NCI-H2196 (cell line): ENCODE data around the gene ABHD1.
A peak's percentile ranks its signal among the peaks of the same experiment; 100 is the strongest.

Experiments
- DNase-seq: peaks from one replicate; lab custom pipeline; 2025; ENCODE audit not compliant: unreplicated experiment; lab: John Stamatoyannopoulos, UW

Gene ABHD1

DNA sequence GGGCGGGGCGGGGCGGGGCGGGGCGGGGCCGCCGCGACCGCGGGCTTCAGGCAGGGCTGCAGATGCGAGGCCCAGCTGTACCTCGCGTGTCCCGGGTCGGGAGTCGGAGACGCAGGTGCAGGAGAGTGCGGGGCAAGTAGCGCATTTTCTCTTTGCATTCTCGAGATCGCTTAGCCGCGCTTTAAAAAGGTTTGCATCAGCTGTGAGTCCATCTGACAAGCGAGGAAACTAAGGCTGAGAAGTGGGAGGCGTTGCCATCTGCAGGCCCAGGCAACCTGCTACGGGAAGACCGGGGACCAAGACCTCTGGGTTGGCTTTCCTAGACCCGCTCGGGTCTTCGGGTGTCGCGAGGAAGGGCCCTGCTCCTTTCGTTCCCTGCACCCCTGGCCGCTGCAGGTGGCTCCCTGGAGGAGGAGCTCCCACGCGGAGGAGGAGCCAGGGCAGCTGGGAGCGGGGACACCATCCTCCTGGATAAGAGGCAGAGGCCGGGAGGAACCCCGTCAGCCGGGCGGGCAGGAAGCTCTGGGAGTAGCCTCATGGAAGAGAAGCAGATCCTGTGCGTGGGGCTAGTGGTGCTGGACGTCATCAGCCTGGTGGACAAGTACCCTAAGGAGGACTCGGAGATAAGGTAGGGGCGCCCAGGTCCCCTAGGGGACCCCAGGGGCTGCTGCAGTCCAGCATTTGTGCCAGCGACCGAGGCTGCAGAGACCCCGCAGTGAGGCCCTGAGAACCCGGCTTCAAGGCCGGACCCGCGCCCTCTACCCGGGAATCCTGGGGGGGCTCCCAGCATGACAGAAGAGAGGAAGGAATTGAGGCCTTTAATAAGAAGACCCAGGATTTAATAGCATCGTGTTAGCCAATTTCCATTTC, 36.7 kb upstream of the ABHD1 start, which contains the start of gene KHK:
TSS of gene KHK (plus strand) at position 49 of the 870 bp plus-strand sequence. CDS start at position 537, 488 bp downstream.
- DNase-seq: peak; percentile 63

- DNase-seq: no peak
Measured at GRCh38 chr2:27087823-27088410, 35.7 kb upstream of the ABHD1 start.

- DNase-seq: no peak
Measured at GRCh38 chr2:27088634-27089033, 35.0 kb upstream of the ABHD1 start.

DNA sequence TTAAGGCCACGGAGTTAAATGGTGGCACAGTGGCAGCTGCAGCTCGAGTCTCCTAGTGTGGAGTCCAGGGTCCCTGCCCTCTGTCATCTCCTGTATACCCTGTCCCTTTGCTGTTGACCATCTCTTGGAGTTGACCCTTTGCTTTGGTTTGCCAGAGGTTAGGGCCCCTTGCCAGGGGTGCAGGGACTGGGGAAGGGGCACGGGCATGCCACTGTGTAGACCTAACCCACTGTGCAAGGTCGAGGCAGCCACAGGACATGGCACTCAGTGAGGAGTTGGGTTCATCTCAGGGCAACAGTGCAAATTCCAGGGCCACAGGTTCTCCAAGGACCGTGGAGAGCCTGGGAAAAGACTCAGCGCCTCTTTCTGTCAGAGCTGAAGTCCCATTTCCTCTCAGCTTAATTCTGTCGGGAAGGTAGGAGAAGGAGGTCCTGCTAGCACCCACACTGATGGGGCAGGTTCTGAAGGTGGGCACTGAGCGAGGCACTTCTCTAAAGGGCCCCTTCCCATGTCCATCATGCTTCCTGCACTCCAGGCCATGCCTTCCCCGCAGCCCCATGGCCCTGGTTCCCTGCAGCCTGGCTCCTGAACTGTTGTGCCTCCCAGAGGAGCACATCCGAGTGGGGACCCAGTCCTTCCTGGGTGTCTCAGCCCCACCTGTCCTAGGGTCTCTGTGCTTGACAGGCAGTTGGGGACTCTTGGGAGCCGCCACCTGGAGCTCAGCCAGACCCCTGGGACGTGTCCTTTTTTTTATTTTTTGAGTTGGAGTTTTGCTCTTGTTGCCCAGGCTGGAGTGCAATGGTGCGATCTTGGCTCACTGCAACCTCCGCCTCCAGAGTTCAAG, 34.3 kb upstream of the ABHD1 start:
- DNase-seq: no peak

DNA sequence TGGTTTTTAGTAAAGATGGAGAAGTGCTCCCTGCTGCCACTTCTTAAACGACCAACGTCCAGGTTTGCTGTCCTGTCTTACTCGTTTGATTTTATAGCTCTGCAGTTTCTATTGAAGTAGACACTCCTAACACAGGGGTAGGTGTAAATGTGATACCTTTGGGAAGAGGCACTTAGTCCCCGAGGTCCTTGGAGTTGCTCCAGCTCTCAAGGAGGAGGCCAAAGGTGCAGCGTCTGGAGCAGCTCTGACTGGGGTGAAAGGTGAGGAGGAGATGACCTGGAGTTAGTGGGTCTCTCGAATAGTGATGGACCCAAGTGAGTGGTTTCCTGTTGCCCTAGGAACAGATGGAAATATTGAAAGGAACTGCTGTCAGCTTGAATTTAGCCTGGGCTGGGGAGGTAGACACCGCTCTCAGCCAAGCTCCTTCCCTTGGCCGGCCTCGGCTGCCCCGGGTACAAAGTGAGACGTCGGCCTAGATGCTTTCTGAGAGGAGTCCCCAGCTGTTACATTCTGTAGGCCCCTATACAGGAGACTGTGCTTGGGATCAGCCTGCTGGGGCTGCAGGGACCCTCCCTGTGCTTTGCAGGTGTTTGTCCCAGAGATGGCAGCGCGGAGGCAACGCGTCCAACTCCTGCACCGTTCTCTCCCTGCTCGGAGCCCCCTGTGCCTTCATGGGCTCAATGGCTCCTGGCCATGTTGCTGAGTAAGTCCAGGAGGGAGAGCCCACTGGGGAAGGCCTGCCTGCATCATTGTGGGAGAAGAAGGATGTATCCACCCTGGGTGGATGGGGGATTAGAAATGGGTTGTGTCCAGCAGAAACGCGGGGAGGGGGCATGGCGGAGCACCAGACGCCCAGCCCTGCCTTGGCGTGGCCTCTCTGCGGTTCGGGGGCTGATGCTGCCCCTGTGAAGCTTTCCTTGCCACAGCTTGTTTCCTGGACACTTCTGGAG, 31.6 kb upstream of the ABHD1 start:
- no peak for DNase-seq

- no peak for DNase-seq
Measured at GRCh38 chr2:27092696-27093429, 30.8 kb upstream of the ABHD1 start.

DNA sequence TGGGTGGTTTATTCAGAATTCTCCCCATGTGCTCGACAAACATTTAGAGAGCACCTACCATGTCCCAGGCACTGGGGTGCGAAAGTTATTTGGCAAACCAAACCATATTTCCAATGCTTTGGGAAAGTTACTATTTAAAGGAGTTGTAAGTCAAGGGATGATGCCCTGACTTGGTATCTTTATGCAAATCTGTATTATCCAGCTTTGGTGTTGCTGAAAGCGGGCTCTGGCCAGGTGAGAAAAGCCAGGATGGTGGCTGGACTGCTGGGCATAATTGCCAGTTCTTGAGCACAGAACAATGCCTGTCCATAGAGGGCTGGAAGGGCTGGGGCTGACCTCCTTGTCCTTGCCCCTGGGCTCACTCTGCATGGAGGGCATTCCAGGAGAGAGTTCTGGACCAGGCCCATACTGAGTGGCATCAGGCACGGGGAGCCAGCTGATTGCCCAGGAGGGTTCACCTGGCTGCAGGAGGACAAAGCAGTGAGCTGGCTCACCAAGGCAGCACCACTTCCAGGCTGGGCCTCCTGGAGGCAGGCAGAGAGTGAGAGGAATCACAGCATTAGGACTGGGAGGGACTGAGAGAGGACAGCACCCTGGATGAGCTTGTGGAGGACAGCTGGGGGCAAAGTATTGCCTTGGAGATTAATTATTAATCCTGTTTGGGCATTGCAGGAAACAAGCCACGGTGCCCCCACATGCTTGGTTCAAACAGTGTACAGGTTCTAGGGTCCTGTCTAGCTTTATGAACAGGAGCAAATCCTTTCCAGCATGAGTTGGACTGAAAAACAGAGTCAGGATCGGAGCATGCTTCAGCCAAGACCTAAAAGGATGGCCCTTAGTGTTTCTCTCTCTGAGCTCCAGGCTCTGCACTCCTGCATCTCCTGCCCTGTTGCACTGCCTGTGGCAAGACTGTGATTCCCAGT, 29.9 kb upstream of the ABHD1 start:
- DNase-seq: no peak

DNA sequence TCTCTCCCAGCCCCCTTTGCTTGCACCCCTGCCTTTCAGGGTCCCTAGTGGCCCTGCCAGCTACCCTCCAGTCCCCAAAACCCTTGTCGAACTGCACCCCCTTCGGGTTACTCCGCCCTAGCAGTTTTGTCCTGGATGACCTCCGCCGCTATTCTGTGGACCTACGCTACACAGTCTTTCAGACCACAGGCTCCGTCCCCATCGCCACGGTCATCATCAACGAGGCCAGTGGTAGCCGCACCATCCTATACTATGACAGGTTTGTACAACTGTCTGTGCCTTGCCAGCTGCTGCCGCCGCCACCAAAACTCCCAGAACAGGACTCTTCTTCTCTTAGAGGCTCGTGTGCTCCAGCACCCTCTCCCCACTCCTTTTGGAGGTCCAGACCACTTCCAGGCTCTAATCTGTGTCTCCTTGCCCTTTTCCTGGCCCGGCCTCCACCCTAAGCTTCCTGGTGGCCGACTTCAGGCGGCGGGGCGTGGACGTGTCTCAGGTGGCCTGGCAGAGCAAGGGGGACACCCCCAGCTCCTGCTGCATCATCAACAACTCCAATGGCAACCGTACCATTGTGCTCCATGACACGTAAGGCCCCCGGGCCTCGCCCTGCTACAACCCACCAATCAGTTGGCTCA, 29.1 kb upstream of the ABHD1 start:
- no peak for DNase-seq

DNA sequence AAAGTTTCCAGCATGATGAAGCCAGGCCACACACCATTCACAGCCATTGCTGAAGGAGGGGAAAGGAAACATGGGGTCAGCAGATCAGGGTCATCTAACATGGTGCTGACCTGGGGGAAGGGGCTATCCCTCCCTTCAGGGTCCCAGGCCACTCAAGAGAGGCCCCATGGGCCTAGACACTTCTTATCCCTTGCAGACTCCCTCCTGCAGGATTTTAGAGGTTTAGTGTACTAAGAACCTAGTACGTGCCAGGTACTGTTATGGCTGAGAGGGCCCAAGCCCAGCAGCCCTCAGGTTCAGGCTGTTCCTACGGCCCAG, 28.2 kb upstream of the ABHD1 start:
- DNase-seq: no peak

GRCh38 chr2:27095745-27096651, 27.6 kb upstream of the ABHD1 start:
- peak; percentile 27 for DNase-seq

DNA sequence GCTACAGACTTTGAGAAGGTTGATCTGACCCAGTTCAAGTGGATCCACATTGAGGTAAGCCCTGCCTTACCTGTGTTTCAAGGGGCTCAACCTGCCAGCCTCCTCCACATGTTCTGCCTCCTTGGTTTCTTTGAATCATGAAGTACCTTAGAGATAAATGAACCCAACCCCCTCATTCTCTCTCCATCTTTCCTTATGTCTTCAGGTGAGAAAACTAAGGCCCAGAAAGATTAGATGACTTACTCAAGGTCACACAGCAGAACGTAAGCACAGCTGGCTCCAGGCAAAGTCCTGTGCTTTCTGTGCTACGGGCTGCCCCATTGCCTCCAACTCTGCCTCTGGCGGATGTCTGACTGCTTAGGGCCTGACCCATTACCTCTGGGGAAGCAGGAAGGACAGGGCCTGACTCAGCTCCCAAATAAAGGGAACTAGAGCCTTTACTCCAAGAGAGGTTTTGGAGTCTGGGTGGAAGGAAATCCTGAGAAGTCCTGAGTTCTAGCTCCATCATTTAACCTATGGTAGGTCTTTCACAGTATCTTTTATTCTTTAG, 26.8 kb upstream of the ABHD1 start:
- no peak for DNase-seq

DNA sequence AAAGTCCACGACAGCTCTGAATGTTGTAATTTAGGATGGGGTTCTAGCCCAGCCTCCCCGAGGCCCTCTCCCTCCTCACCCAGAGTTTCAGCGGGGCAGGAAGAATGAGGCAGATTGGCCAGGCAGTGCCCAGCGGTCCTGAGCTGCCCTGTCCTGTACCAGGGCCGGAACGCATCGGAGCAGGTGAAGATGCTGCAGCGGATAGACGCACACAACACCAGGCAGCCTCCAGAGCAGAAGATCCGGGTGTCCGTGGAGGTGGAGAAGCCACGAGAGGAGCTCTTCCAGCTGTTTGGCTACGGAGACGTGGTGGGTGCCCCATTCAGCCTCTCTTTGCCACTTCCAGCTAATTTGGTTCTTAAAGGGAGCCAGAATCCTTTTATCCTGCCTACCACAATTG, 26.3 kb upstream of the ABHD1 start:
- DNase-seq: no peak

GRCh38 chr2:27099334-27099955, 24.2 kb upstream of the ABHD1 start:
- peak; percentile 10 for DNase-seq

- no peak for DNase-seq
Measured at GRCh38 chr2:27100036-27100435, 23.6 kb upstream of the ABHD1 start.

- DNase-seq: no peak
Measured at GRCh38 chr2:27102329-27102728, 21.3 kb upstream of the ABHD1 start.

DNA sequence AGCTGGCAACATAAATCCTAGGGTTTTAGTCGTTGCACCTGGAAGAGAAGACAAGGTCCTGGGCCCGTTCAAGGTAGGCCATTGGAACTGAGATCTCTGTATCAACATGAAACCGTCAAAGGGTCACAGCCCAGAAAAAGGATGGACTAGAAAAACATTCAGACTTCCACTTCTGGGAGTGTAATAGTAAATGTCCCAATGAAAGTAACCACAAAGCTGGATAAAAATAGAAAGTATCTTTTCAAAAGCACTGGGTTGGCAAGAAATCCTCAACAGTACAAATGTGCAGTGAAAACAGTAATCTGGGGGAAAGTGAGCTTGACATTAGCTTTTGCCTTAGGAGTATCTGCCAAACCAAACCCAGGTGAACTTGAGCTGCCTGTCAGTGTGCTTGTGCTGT, 17.6 kb upstream of the ABHD1 start:
- no peak for DNase-seq

DNA sequence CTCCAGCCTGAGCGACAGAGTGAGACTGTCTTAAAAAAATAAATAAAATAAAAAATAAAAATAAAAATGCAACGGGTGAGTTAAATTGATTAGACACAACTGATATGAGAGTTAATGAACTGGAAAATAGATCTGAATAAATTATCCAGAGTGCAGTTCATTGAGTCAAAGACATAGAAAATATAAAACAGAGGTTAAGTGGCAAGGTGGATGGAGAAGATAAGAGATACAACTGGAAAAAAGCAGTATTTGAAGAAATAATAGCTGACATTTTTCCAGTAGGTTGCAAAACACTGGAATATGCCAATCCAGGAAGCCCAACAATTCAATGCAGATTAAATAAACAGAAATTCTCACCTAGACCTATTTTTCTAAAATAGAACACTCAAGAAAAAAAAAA, 15.4 kb upstream of the ABHD1 start:
- no peak for DNase-seq
